Chondrocyte (in vitro differentiated cells): Measurements from ENCODE around the gene PKDCC. TPM values are rescaled to one million over a fixed set of nuclear protein-coding genes. Genes with fewer than 3 reads are reported as not detected.
A peak's percentile ranks its signal among the peaks of the same experiment; 100 is the strongest.
"Not testable (repeated sequence)": the region's sequence is repeated elsewhere in the genome, so short reads cannot be mapped to it uniquely, and the experiment has no call there.

Experiments used
- DNase-seq: peaks from one replicate; pipeline ENCODE4 v3.0.0; 2021; ENCODE audit warnings: mixed read lengths, low spot score
- H3K27ac Mint-ChIP-seq: one replicate; pipeline ENCODE4 v1.8.0; 2021; ENCODE audit warnings: mild to moderate bottlenecking, moderate library complexity, mixed read lengths; ENCODE audit not compliant: unreplicated experiment
- H3K27me3 Mint-ChIP-seq: 2 replicates; pipeline ENCODE4 v1.8.0; 2021; ENCODE audit warnings: low read depth, mixed read lengths
- H3K36me3 Mint-ChIP-seq: 2 replicates; pipeline ENCODE4 v1.8.0; 2021; ENCODE audit warnings: low read depth, mixed read lengths
- H3K4me1 Mint-ChIP-seq: 2 replicates; pipeline ENCODE4 v1.8.0; 2021; ENCODE audit warnings: low read depth, mild to moderate bottlenecking, mixed read lengths
- H3K4me3 Mint-ChIP-seq: one replicate; pipeline ENCODE4 v1.8.0; 2021; ENCODE audit warnings: mild to moderate bottlenecking, moderate library complexity, mixed read lengths; ENCODE audit not compliant: unreplicated experiment
- H3K9me3 Mint-ChIP-seq: 2 replicates; pipeline ENCODE4 v1.8.0; 2021; ENCODE audit warnings: low read depth, mixed read lengths
- CTCF ChIP-seq: fragments of 200-600 bp; sonication (generic); IDR thresholded peaks from 2 replicates; pipeline ENCODE4 v1.5.0; 2021; ENCODE audit warnings: antibody characterized with exemption, mild to moderate bottlenecking, moderate library complexity
- total RNA-seq: library from RNA; stranded (reverse); gene quantifications from 3 replicates; pipeline ENCODE4 v1.2.1, GENCODE V29; 2021

The PKDCC gene
- total RNA-seq, 1 donor from 2014 or later = 164 TPM

GRCh38 chr2:42064417-42064942 is 16.7 kb downstream of the PKDCC start:
- Mint-ChIP-seq H3K9me3 (no peaks in the 10 kb centered on the region), H3K4me1 (peaks cover 47% of the 10 kb centered on the region), H3K4me3 (no peak overlapping the region), H3K36me3 (peaks cover 1% of the 10 kb centered on the region), H3K27ac (peak overlapping the region; percentile 92), H3K27me3 (no peaks in the 10 kb centered on the region)
- no peak for TF ChIP-seq CTCF
- DNase-seq = no peak

DNA sequence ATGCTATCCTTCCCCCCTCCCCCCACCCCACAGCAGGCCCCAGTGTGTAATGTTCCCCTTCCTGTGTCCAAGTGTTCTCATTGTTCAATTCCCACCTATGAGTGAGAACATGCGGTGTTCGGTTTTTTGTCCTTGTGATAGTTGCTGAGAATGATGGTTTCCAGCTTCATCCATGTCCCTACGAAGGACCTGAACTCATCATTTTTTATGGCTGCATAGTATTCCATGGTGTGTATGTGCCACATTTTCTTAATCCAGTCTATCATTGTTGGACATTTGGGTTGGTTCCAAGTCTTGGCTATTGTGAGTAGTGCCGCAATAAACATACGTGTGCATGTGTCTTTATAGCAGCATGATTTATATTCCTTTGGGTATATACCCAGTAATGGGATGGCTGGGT is 17.9 kb downstream of the PKDCC start:
- H3K4me1 Mint-ChIP-seq = peaks cover 36% of the 10 kb centered on the region
- not testable (repeated sequence) for H3K9me3 Mint-ChIP-seq, H3K4me3 Mint-ChIP-seq, DNase-seq, H3K27me3 Mint-ChIP-seq, H3K27ac Mint-ChIP-seq, H3K36me3 Mint-ChIP-seq

DNA sequence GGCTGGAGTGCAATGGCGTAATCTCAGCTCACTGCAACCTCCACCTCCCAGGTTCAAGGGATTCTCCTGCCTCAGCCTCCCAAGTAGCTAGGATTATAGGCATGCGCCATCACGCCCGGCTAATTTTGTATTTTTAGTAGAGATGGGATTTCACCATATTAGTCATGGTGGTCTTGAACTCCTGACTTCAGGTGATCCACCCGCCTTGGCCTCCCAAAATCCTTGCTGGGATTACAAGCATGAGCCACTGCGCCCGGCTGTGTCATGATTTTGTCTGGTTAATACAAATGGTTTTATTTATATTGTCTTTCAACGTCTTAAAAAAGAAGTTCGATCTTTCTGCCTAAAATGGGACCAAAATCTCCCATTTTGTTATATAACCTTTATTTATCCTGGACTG is 19.2 kb downstream of the PKDCC start:
- H3K36me3 Mint-ChIP-seq, H3K4me3 Mint-ChIP-seq, H3K9me3 Mint-ChIP-seq, DNase-seq, H3K27ac Mint-ChIP-seq, H3K27me3 Mint-ChIP-seq: not testable (repeated sequence)
- H3K4me1 Mint-ChIP-seq = peaks cover 25% of the 10 kb centered on the region

DNA sequence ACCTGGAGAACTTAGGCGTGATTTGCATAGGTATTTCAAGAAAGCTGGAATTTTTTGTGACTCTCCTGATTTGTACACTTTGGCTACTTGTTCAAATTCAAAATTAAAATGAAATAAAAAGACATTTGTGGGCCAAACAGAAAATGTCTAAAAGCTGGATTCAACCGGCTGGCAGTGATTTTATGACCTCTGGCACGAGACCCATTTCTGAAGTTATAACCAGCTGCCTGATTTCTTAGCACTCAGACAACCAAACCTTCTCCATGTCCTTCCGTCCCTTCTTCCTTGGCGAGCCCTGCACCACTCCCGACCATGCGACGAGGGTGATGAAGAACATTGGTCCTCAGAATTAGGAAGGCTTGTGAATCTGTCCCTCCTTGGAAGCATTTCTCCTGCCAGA is 19.7 kb downstream of the PKDCC start:
- H3K9me3 Mint-ChIP-seq = no peaks in the 10 kb centered on the region
- DNase-seq = no peak
- no peak overlapping the region for H3K27ac Mint-ChIP-seq
- no peak overlapping the region for H3K4me3 Mint-ChIP-seq
- peaks cover 20% of the 10 kb centered on the region for H3K4me1 Mint-ChIP-seq
- no peaks in the 10 kb centered on the region for H3K36me3 Mint-ChIP-seq
- no peaks in the 10 kb centered on the region for H3K27me3 Mint-ChIP-seq
- no peak for TF ChIP-seq CTCF

- Mint-ChIP-seq H3K27ac (no peak overlapping the region), H3K4me1 (peaks cover 13% of the 10 kb centered on the region), H3K27me3 (no peaks in the 10 kb centered on the region), H3K36me3 (no peaks in the 10 kb centered on the region), H3K4me3 (no peak overlapping the region), H3K9me3 (no peaks in the 10 kb centered on the region)
- no peak for DNase-seq
- TF ChIP-seq CTCF = no peak
Measured at GRCh38 chr2:42068571-42069178, 20.9 kb downstream of the PKDCC start.

DNA sequence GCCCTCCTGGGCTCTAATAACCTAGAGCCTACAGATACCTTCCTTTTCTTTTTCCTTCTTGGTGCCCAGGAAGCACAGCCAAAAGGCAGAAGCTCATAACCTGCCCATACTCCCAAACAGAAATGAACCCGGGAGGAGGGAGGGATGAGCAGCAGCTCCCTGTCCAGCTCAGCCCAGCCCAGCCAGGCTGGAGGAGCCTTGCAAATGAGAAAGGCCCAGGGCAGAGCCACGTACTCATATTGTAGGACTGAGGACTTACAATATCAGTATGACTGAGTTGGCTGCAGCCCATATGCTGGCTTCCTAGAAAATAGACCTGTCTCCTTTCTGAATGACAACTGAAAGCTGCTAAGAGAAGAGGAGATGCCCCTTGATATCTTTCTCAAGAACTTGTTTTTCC is 21.7 kb downstream of the PKDCC start:
- Mint-ChIP-seq H3K27me3 (no peaks in the 10 kb centered on the region), H3K4me3 (no peak overlapping the region), H3K4me1 (peaks cover 12% of the 10 kb centered on the region), H3K36me3 (no peaks in the 10 kb centered on the region), H3K27ac (no peak overlapping the region), H3K9me3 (no peaks in the 10 kb centered on the region)
- no peak for DNase-seq
- no peak for TF ChIP-seq CTCF
